Thyroid gland (tissue), 4 donors: ENCODE measurements around the gene DDX54. TPM values are rescaled to one million over a fixed set of nuclear protein-coding genes. Genes with fewer than 3 reads are reported as not detected.

Source experiments
- DNase-seq, 2 donors: peaks; one replicate each; pipeline ENCODE4 v3.0.0-alpha.2; 2019
- H3K27ac ChIP-seq, 3 donors: fragments of 200-600 bp; sonication (generic); 1 replicate in 2 of 3; 2 replicates in 1 of 3; pipeline ENCODE4 v1.5.1; 2016 to 2019; ENCODE audit warnings: mild to moderate bottlenecking in 1 of 3, moderate library complexity in 1 of 3
- H3K27me3 ChIP-seq: fragments of 200-600 bp; sonication (generic); one replicate; pipeline ENCODE4 v1.5.1; 2019
- H3K36me3 ChIP-seq, 2 donors: fragments of 200-600 bp; sonication (generic); one replicate each; pipeline ENCODE4 v1.5.1; 2016 to 2019
- H3K4me1 ChIP-seq, 2 donors: fragments of 200-600 bp; sonication (generic); one replicate each; pipeline ENCODE4 v1.5.1; 2017 to 2019
- H3K4me3 ChIP-seq, 3 donors: fragments of 200-600 bp; sonication (generic); replicated peaks in 1 of 3; 1 replicate in 2 of 3; 2 replicates in 1 of 3; pipeline ENCODE4 v1.5.1; 2016; ENCODE audit warnings: mild to moderate bottlenecking in 1 of 3
- H3K9me3 ChIP-seq: fragments of 200-600 bp; sonication (generic); one replicate; pipeline ENCODE4 v1.5.1; 2017
- POLR2A ChIP-seq, 2 donors: fragments of 450-650 bp; IDR thresholded peaks; one replicate each; pipeline ENCODE4 v1.6.1; 2017; ENCODE audit warnings: antibody characterized with exemption in 2 of 2, mild to moderate bottlenecking in 2 of 2, moderate library complexity in 1 of 2
- WGBS, 2 donors: methylation state at CpG; one replicate each; pipeline ENCODE4 v1.1.5; 2017; 5-methylcytosine and 5-hydroxymethylcytosine counted together
- intact Hi-C: fragments of 100-400 bp; cut with DNase I; formaldehyde crosslinking; loops from one replicate; pipeline ENCODE4 v1.15.1; 2023
- total RNA-seq, 4 donors: library from RNA; depleted of rRNA; stranded (reverse); fragments of >200 nt; gene quantifications; one replicate each; pipeline ENCODE4 v1.2.3, GENCODE V29; 2016
- TF ChIP-seq, protein P1 (sequence below), 6 experiments: fragments of 200-600 bp in 3 of 6; fragments of 450-650 bp in 3 of 6; sonication (generic) in 3 of 6; IDR thresholded peaks; one replicate each; pipeline ENCODE4 v1.5.1; 2016 to 2019; ENCODE audit warnings: antibody characterized with exemption in 6 of 6, mild to moderate bottlenecking in 2 of 6, inconsistent platforms in 1 of 6, moderate library complexity in 1 of 6

The DDX54 gene
- total RNA-seq, 4 donors from 2014 or later = 59.9 to 79.3 (median 68.8) TPM

GRCh38 chr12:113181975-113182374 is 3.3 kb downstream of the DDX54 start:
- no peak overlapping the region for H3K27ac ChIP-seq
- intact Hi-C loops = no loop called here
- no peak overlapping the region for H3K4me3 ChIP-seq
- H3K4me1 ChIP-seq = peaks cover 12 to 23% of the 10 kb centered on the region in 2 donors
- no peak for DNase-seq
- no peaks in the 10 kb centered on the region for H3K9me3 ChIP-seq
- TF ChIP-seq, protein P1, sequence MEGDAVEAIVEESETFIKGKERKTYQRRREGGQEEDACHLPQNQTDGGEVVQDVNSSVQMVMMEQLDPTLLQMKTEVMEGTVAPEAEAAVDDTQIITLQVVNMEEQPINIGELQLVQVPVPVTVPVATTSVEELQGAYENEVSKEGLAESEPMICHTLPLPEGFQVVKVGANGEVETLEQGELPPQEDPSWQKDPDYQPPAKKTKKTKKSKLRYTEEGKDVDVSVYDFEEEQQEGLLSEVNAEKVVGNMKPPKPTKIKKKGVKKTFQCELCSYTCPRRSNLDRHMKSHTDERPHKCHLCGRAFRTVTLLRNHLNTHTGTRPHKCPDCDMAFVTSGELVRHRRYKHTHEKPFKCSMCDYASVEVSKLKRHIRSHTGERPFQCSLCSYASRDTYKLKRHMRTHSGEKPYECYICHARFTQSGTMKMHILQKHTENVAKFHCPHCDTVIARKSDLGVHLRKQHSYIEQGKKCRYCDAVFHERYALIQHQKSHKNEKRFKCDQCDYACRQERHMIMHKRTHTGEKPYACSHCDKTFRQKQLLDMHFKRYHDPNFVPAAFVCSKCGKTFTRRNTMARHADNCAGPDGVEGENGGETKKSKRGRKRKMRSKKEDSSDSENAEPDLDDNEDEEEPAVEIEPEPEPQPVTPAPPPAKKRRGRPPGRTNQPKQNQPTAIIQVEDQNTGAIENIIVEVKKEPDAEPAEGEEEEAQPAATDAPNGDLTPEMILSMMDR (IDR thresholded peaks at IDR 0.05) = no peak
- peaks cover 36 to 37% of the 10 kb centered on the region in 2 donors for H3K36me3 ChIP-seq
- no peaks in the 10 kb centered on the region for H3K27me3 ChIP-seq
- WGBS, 2 donors = 84 to 92% methylated on average over 3 of the region's 3 CpGs

GRCh38 chr12:113180333-113180732 is 4.9 kb downstream of the DDX54 start:
- Histone ChIP-seq H3K4me1 (peaks cover 7 to 14% of the 10 kb centered on the region in 2 donors), H3K9me3 (no peaks in the 10 kb centered on the region), H3K36me3 (peaks cover 42 to 50% of the 10 kb centered on the region in 2 donors), H3K4me3 (no peak overlapping the region), H3K27ac (no peak overlapping the region), H3K27me3 (no peaks in the 10 kb centered on the region)
- intact Hi-C loops = no loop called here
- DNase-seq = no peak
- TF ChIP-seq, protein P1 (IDR thresholded peaks at IDR 0.05) = no peak
- no peak for TF ChIP-seq POLR2A (IDR thresholded peaks at IDR 0.05)
- WGBS, 2 donors = 84 to 90% methylated on average over 4 of the region's 4 CpGs

GRCh38 chr12:113179023-113179422 is 6.3 kb downstream of the DDX54 start:
- DNase-seq = no peak
- H3K27ac ChIP-seq = no peak overlapping the region
- no peak overlapping the region for H3K4me3 ChIP-seq
- intact Hi-C loops = no loop called here
- H3K36me3 ChIP-seq = peaks cover 45 to 56% of the 10 kb centered on the region in 2 donors
- no peaks in the 10 kb centered on the region for H3K9me3 ChIP-seq
- H3K27me3 ChIP-seq = no peaks in the 10 kb centered on the region
- WGBS, 2 donors = 94 to 96% methylated on average over 4 to 9 of the region's 14 CpGs
- peaks cover 3 to 9% of the 10 kb centered on the region in 2 donors for H3K4me1 ChIP-seq
- TF ChIP-seq, protein P1 (IDR thresholded peaks at IDR 0.05) = no peak
- TF ChIP-seq POLR2A (IDR thresholded peaks at IDR 0.05) = no peak

DNA sequence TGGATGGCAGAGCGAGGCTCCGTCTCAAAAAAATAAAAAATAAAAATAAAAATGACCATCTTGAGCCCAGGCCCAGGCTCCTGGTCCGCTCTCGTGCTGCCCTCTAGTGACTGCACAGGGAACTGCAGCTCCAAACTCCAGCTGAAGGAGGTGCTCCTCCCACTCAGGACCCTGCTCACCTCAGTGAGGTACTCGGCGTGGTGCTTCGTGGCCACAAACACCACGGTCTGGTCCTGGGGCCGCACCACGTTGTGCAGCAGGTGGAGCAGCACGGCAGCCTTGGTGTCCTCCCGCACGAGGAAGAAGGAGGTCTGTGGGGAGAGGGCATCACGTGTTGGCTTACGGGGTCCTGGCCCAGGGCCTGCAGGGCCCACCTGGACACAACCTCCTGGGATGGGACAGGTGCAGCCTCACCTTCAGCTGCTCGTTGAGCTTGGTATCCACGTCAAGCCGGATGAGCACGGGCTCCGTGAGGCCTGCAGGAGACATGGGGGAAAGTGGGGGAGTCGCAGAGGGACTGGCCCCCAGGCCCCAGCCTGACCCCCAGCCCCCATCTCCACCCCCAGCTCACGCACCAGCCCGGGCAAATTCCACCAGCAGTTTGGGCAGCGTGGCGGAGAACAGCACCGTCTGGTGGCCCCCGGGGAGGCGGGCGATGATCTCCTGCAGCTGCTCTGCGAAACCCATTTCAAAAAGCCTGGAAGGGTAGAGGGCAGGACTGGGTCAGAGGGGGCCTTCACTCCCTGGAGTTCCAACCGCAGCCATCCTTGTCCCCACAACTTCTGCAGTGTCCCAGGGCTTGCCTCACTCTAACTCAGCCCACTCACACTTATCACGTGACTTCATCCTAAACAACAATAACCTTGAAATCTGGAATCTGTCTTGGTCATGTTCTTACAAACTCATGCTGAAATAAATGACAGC is 10.6 kb downstream of the DDX54 start:
- Histone ChIP-seq H3K9me3 (no peaks in the 10 kb centered on the region), H3K27ac (no peak overlapping the region), H3K4me1 (peaks cover 3 to 17% of the 10 kb centered on the region in 2 donors), H3K4me3 (no peak overlapping the region), H3K27me3 (no peaks in the 10 kb centered on the region), H3K36me3 (peaks cover 62 to 74% of the 10 kb centered on the region in 2 donors)
- TF ChIP-seq, protein P1 (IDR thresholded peaks at IDR 0.05) = peak; percentile 93 to 100 (median 98)
- no peak for TF ChIP-seq POLR2A (IDR thresholded peaks at IDR 0.05)
- WGBS, 2 donors = 61 to 63% methylated on average over 15 to 26 of the region's 32 CpGs
- intact Hi-C loops = loop anchor here (2.0 kb wide), 1 partner anchor 126 kb away; no protein-coding TSS in a partner anchor
- DNase-seq = peak; percentile 80
